SK-N-SH (cell line): ENCODE measurements around the gene SAMD5. TPM values are rescaled to one million over a fixed set of nuclear protein-coding genes. Genes with fewer than 3 reads are reported as not detected.

Experiments used
- CTCF ChIA-PET: fragments of 300-600, 350-600 bp; formaldehyde crosslinking; extraction: SDS; loops from one replicate; lab custom pipeline; 2021; lab: Yijun Ruan, JAX
- POLR2A ChIA-PET: fragments of 350-600 bp; sonication (Branson Sonifier 250); formaldehyde crosslinking; extraction: SDS; loops from one replicate; lab custom pipeline; 2020; ENCODE audit warnings: antibody characterized with exemption, inconsistent platforms; lab: Yijun Ruan, JAX
- DNase-seq: peaks from one replicate; pipeline ENCODE4 v3.0.0; 2012
- H2AFZ ChIP-seq: fragments of 200-600 bp; sonication (generic); 2 replicates; pipeline ENCODE4 v1.8.1; 2016; ENCODE audit warnings: antibody characterized with exemption, mild to moderate bottlenecking, low read depth
- H3F3A ChIP-seq: fragments of 200-600 bp; sonication (generic); replicated peaks from 2 replicates; pipeline ENCODE3; 2016; ENCODE audit warnings: antibody characterized with exemption, mild to moderate bottlenecking; ENCODE audit not compliant: insufficient read depth
- H3K27ac ChIP-seq, 2 experiments: fragments of 200-500 bp in 1 of 2; fragments of 200-600 bp in 1 of 2; sonication (Bioruptor generic) in 1 of 2; sonication (generic), shearing (Covaris generic) in 1 of 2; 2 replicates each; pipeline versions ENCODE4 v1.5.1 to v1.6.1; 2014 to 2016; ENCODE audit warnings: low read depth in 2 of 2, inconsistent platforms in 1 of 2, low read length in 1 of 2, mild to moderate bottlenecking in 1 of 2, mixed read lengths in 1 of 2
- H3K27me3 ChIP-seq: fragments of 200-600 bp; sonication (generic), shearing (Covaris generic); 2 replicates; pipeline ENCODE4 v1.6.1; 2016; ENCODE audit warnings: mixed run types; ENCODE audit not compliant: insufficient read depth
- H3K36me3 ChIP-seq, 2 experiments: fragments of 200-500 bp in 1 of 2; fragments of 200-600 bp in 1 of 2; sonication (Bioruptor generic) in 1 of 2; sonication (generic) in 1 of 2; replicated peaks in 1 of 2; 2 replicates each; pipeline versions ENCODE3 to v1.5.1; 2014 to 2016; ENCODE audit warnings: low read length in 1 of 2, mild to moderate bottlenecking in 1 of 2; ENCODE audit not compliant: insufficient read depth in 2 of 2, control insufficient read depth in 1 of 2
- H3K4me1 ChIP-seq, 2 experiments: fragments of 200-500 bp in 1 of 2; fragments of 200-600 bp in 1 of 2; sonication (Bioruptor generic) in 1 of 2; sonication (generic), shearing (Covaris generic) in 1 of 2; 2 replicates each; pipeline versions ENCODE4 v1.5.1 to v1.6.1; 2014 to 2016; ENCODE audit warnings: low read depth in 1 of 2, low read length in 1 of 2, mixed run types in 1 of 2; ENCODE audit not compliant: insufficient read depth in 2 of 2, control insufficient read depth in 1 of 2
- H3K4me2 ChIP-seq: fragments of 200-600 bp; sonication (generic), shearing (Covaris generic); 2 replicates; pipeline ENCODE4 v1.6.1; 2017; ENCODE audit warnings: mixed run types
- H3K4me3 ChIP-seq, 2 experiments: fragments of 200-500 bp in 1 of 2; fragments of 200-600 bp in 1 of 2; sonication (Bioruptor generic) in 1 of 2; sonication (generic), shearing (Covaris generic) in 1 of 2; 2 replicates each; pipeline versions ENCODE4 v1.5.1 to v1.8.1; 2014 to 2016; ENCODE audit warnings: low read depth in 2 of 2, inconsistent platforms in 1 of 2, low read length in 1 of 2, mild to moderate bottlenecking in 1 of 2, mixed read lengths in 1 of 2, moderate library complexity in 1 of 2
- H3K79me2 ChIP-seq: fragments of 200-600 bp; sonication (generic); 2 replicates; pipeline ENCODE4 v1.8.1; 2017; ENCODE audit warnings: mild to moderate bottlenecking; ENCODE audit not compliant: insufficient read depth
- H3K9ac ChIP-seq: fragments of 200-600 bp; sonication (generic); 2 replicates; pipeline ENCODE4 v1.6.1; 2017; ENCODE audit warnings: mixed run types
- H3K9me2 ChIP-seq: fragments of 200-600 bp; sonication (generic); 2 replicates; pipeline ENCODE4 v1.6.1; 2017; ENCODE audit warnings: mixed run types
- H3K9me3 ChIP-seq: fragments of 200-600 bp; sonication (generic); 2 replicates; pipeline ENCODE4 v1.6.1; 2017; ENCODE audit warnings: mixed run types, mild to moderate bottlenecking, moderate library complexity
- H4K20me1 ChIP-seq: fragments of 200-600 bp; sonication (generic); 2 replicates; pipeline ENCODE4 v1.6.1; 2017; ENCODE audit warnings: mild to moderate bottlenecking, mixed run types; ENCODE audit not compliant: insufficient read depth
- EZH2phosphoT487 ChIP-seq: fragments of 200-600 bp; sonication (generic); IDR thresholded peaks from 2 replicates; pipeline ENCODE4 v1.6.1; 2017; ENCODE audit warnings: low read depth, mixed run types, mild to moderate bottlenecking, antibody characterized with exemption, moderate library complexity, borderline replicate concordance
- GABPA ChIP-seq: IDR thresholded peaks from 2 replicates; pipeline ENCODE4 v1.4.0; 2012; ENCODE audit warnings: low read depth, mild to moderate bottlenecking
- GATA2 ChIP-seq: sonication (generic); formaldehyde crosslinking; IDR thresholded peaks from 2 replicates; pipeline ENCODE4 v1.5.0; 2020; ENCODE audit warnings: mild to moderate bottlenecking, missing genetic modification reagents
- NFIC ChIP-seq: IDR thresholded peaks from 2 replicates; pipeline ENCODE4 v1.4.0; 2012; ENCODE audit warnings: borderline replicate concordance
- POLR2AphosphoS5 ChIP-seq: IDR thresholded peaks from 2 replicates; pipeline ENCODE4 v1.6.1; 2012; ENCODE audit warnings: low read depth, low read length
- RAD21 ChIP-seq: IDR thresholded peaks from 2 replicates; pipeline ENCODE4 v1.6.1; 2012; ENCODE audit warnings: mild to moderate bottlenecking, low read length
- RCOR1 ChIP-seq: fragments of 150-350 bp; IDR thresholded peaks from 2 replicates; pipeline ENCODE4 v1.6.1; 2017; ENCODE audit warnings: antibody characterized with exemption, low read length
- RXRA ChIP-seq: IDR thresholded peaks from 2 replicates; pipeline ENCODE4 v1.4.0; 2012; ENCODE audit warnings: low read depth, mild to moderate bottlenecking, borderline replicate concordance
- SMC3 ChIP-seq: IDR thresholded peaks from 2 replicates; pipeline ENCODE4 v1.6.1; 2012; ENCODE audit warnings: low read depth, low read length, improper control_type of control experiment
- TEAD4 ChIP-seq: IDR thresholded peaks from 2 replicates; pipeline ENCODE4 v1.4.0; 2012; ENCODE audit warnings: mild to moderate bottlenecking, borderline replicate concordance; ENCODE audit not compliant: insufficient read depth
- whole genome bisulfite sequencing: methylation state at CpG from one replicate; pipeline ENCODE4 v1.1.6; 2017; ENCODE audit warnings: low lambda C conversion rate; 5-methylcytosine and 5-hydroxymethylcytosine counted together
- polyA plus RNA-seq, 3 experiments: library from polyadenylated mRNA; depleted of rRNA; stranded (reverse); fragments of >200 nt; gene quantifications; 2 replicates each; pipeline ENCODE4 v1.2.3, GENCODE V29; 2012
- TF ChIP-seq, protein P1 (sequence below): fragments of 200-600 bp; sonication (generic); IDR thresholded peaks from 2 replicates; pipeline ENCODE4 v1.6.1; 2017; ENCODE audit warnings: antibody characterized with exemption, mild to moderate bottlenecking, moderate library complexity
- TF ChIP-seq, protein P2 (sequence below): IDR thresholded peaks from 2 replicates; pipeline ENCODE4 v1.6.1; 2012; ENCODE audit warnings: mild to moderate bottlenecking, low read depth, low read length, moderate library complexity
- TF ChIP-seq, protein P3 (sequence below): fragments of 150-350 bp; IDR thresholded peaks from 2 replicates; pipeline ENCODE4 v1.6.1; 2016; ENCODE audit warnings: mild to moderate bottlenecking, low read depth, low read length
- TF ChIP-seq, protein P4 (sequence below): IDR thresholded peaks from 2 replicates; pipeline ENCODE4; 2012

Gene SAMD5
- polyA plus RNA-seq, 1 of the 3 experiments (the other 2 are of a cell fraction): not detected

GRCh38 chr6:147504848-147505247 lies 3.6 kb upstream of the SAMD5 start:
- CTCF ChIA-PET: no interaction called here
- 33% methylated on average over 2 of the region's 2 CpGs for WGBS

GRCh38 chr6:147506704-147507114 lies 1.8 kb upstream of the SAMD5 start:
- Histone ChIP-seq H4K20me1 (no peaks in the 10 kb centered on the region), H3K9me3 (no peaks in the 10 kb centered on the region), H3K27ac (no peak overlapping the region), H3K36me3 (no peaks in the 10 kb centered on the region), H3K9me2 (no peaks in the 10 kb centered on the region), H3K4me2 (peak overlapping the region; percentile 79), H3K27me3 (peaks cover 22% of the 10 kb centered on the region), H3K79me2 (no peaks in the 10 kb centered on the region), H3K4me1 (no peaks in the 10 kb centered on the region; a peak in 1 of 4 replicates), H3K9ac (no peak overlapping the region), H3F3A (no peaks in the 10 kb centered on the region), H2AFZ (no peak overlapping the region), H3K4me3 (peak overlapping the region; percentile 14 to 57; a peak in 3 of 4 replicates)
- CTCF ChIA-PET: interaction anchor here (0.6 to 1.8 kb wide), 16 partner anchors 9 to 968 kb away, joined by 3 to 7 read pairs (median 4); no protein-coding TSS in a partner anchor
- peak; percentile 47 for TF ChIP-seq SMC3
- TF ChIP-seq GATA2: no peak
- TF ChIP-seq, protein P1, sequence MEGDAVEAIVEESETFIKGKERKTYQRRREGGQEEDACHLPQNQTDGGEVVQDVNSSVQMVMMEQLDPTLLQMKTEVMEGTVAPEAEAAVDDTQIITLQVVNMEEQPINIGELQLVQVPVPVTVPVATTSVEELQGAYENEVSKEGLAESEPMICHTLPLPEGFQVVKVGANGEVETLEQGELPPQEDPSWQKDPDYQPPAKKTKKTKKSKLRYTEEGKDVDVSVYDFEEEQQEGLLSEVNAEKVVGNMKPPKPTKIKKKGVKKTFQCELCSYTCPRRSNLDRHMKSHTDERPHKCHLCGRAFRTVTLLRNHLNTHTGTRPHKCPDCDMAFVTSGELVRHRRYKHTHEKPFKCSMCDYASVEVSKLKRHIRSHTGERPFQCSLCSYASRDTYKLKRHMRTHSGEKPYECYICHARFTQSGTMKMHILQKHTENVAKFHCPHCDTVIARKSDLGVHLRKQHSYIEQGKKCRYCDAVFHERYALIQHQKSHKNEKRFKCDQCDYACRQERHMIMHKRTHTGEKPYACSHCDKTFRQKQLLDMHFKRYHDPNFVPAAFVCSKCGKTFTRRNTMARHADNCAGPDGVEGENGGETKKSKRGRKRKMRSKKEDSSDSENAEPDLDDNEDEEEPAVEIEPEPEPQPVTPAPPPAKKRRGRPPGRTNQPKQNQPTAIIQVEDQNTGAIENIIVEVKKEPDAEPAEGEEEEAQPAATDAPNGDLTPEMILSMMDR: peak; percentile 76
- peak; percentile 68 for TF ChIP-seq RAD21
- peak; percentile 75 for DNase-seq
- WGBS: 0% methylated on average over 13 of the region's 30 CpGs
- POLR2A ChIA-PET: no interaction called here

More at GRCh38 chr6:147504848-147505247, 3.6 kb upstream of the SAMD5 start:
- H3F3A ChIP-seq: no peaks in the 10 kb centered on the region
- H3K4me1 ChIP-seq: no peaks in the 10 kb centered on the region; a peak in 1 of 4 replicates
- no peaks in the 10 kb centered on the region for H4K20me1 ChIP-seq
- no peak overlapping the region for H3K27ac ChIP-seq
- H3K36me3 ChIP-seq: no peaks in the 10 kb centered on the region
- no peaks in the 10 kb centered on the region for H3K9me2 ChIP-seq
- no peak overlapping the region for H3K4me2 ChIP-seq
- H3K79me2 ChIP-seq: no peaks in the 10 kb centered on the region
- H3K9me3 ChIP-seq: no peaks in the 10 kb centered on the region
- H3K4me3 ChIP-seq: no peak overlapping the region
- POLR2A ChIA-PET: no interaction called here
- no peak overlapping the region for H3K9ac ChIP-seq
- TF ChIP-seq GABPA (no peak), TEAD4 (no peak), GATA2 (no peak), RXRA (no peak), EZH2phosphoT487 (no peak), RCOR1 (no peak), POLR2AphosphoS5 (no peak), NFIC (no peak)
- TF ChIP-seq, protein P2, sequence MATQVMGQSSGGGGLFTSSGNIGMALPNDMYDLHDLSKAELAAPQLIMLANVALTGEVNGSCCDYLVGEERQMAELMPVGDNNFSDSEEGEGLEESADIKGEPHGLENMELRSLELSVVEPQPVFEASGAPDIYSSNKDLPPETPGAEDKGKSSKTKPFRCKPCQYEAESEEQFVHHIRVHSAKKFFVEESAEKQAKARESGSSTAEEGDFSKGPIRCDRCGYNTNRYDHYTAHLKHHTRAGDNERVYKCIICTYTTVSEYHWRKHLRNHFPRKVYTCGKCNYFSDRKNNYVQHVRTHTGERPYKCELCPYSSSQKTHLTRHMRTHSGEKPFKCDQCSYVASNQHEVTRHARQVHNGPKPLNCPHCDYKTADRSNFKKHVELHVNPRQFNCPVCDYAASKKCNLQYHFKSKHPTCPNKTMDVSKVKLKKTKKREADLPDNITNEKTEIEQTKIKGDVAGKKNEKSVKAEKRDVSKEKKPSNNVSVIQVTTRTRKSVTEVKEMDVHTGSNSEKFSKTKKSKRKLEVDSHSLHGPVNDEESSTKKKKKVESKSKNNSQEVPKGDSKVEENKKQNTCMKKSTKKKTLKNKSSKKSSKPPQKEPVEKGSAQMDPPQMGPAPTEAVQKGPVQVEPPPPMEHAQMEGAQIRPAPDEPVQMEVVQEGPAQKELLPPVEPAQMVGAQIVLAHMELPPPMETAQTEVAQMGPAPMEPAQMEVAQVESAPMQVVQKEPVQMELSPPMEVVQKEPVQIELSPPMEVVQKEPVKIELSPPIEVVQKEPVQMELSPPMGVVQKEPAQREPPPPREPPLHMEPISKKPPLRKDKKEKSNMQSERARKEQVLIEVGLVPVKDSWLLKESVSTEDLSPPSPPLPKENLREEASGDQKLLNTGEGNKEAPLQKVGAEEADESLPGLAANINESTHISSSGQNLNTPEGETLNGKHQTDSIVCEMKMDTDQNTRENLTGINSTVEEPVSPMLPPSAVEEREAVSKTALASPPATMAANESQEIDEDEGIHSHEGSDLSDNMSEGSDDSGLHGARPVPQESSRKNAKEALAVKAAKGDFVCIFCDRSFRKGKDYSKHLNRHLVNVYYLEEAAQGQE: no peak
- TF ChIP-seq, protein P3, sequence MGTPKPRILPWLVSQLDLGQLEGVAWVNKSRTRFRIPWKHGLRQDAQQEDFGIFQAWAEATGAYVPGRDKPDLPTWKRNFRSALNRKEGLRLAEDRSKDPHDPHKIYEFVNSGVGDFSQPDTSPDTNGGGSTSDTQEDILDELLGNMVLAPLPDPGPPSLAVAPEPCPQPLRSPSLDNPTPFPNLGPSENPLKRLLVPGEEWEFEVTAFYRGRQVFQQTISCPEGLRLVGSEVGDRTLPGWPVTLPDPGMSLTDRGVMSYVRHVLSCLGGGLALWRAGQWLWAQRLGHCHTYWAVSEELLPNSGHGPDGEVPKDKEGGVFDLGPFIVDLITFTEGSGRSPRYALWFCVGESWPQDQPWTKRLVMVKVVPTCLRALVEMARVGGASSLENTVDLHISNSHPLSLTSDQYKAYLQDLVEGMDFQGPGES: no peak
- TF ChIP-seq, protein P4, sequence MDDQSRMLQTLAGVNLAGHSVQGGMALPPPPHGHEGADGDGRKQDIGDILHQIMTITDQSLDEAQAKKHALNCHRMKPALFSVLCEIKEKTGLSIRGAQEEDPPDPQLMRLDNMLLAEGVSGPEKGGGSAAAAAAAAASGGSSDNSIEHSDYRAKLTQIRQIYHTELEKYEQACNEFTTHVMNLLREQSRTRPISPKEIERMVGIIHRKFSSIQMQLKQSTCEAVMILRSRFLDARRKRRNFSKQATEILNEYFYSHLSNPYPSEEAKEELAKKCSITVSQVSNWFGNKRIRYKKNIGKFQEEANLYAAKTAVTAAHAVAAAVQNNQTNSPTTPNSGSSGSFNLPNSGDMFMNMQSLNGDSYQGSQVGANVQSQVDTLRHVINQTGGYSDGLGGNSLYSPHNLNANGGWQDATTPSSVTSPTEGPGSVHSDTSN: no peak
- H3K27me3 ChIP-seq: peaks cover 16% of the 10 kb centered on the region
- H2AFZ ChIP-seq: no peak overlapping the region
- DNase-seq: no peak
